ENCODE results near the gene ZNF786. TPM values are rescaled to one million over a fixed set of nuclear protein-coding genes. Genes with fewer than 3 reads are reported as not detected.
A peak's percentile ranks its signal among the peaks of the same experiment; 100 is the strongest.
"Not testable (repeated sequence)": the region's sequence is repeated elsewhere in the genome, so short reads cannot be mapped to it uniquely, and the experiment has no call there.

ZNF786 gene
- polyA plus RNA-seq, 1 experiment: 2.1 TPM

DNA sequence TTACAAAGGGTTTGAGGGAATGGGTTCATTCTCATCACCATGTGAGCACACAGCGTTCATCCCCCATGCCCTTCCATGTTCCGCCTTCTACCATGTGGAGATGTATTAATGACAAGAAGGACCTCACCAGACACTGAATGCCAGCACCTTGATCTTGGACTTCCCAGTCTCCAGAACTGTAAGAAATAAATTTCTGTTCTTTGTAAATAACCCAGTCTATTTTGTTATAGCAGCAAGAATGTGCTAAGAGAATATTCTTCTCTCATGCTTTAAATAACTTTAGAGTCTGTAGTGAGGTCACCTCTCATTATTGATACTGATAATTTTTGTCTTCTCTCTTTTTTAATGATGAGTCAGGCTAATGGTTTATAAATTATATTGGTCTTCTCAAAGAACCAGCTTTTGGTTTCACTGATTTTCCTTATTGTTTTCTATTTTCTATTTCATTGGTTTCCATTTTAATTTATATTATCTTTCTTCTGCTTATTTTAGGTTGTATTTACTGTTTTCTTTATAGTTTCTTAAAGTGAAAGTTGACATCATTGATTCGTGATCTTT is 59.1 kb downstream of the ZNF786 start:
- Histone ChIP-seq H3K27me3 (ENCODE audit: control insufficient read depth, insufficient read depth, low read length) (no peaks in the 10 kb centered on the region), H3K4me3 (ENCODE audit: low read depth, low read length) (no peak overlapping the region), H3K36me3 (ENCODE audit: control insufficient read depth, insufficient read depth, low read length) (no peaks in the 10 kb centered on the region)
- POLR2A ChIA-PET: no interaction called here
- CTCF ChIA-PET: interaction anchor here (0.6 kb wide), 1 partner anchor 200 kb away, joined by 3 read pairs; no protein-coding TSS in a partner anchor
- DNase-seq (ENCODE audit: low read depth): no peak
- TF ChIP-seq, protein P1, sequence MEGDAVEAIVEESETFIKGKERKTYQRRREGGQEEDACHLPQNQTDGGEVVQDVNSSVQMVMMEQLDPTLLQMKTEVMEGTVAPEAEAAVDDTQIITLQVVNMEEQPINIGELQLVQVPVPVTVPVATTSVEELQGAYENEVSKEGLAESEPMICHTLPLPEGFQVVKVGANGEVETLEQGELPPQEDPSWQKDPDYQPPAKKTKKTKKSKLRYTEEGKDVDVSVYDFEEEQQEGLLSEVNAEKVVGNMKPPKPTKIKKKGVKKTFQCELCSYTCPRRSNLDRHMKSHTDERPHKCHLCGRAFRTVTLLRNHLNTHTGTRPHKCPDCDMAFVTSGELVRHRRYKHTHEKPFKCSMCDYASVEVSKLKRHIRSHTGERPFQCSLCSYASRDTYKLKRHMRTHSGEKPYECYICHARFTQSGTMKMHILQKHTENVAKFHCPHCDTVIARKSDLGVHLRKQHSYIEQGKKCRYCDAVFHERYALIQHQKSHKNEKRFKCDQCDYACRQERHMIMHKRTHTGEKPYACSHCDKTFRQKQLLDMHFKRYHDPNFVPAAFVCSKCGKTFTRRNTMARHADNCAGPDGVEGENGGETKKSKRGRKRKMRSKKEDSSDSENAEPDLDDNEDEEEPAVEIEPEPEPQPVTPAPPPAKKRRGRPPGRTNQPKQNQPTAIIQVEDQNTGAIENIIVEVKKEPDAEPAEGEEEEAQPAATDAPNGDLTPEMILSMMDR (IDR thresholded peaks at IDR 0.05; ENCODE audit: insufficient read depth, low read depth, low read length): no peak

DNA sequence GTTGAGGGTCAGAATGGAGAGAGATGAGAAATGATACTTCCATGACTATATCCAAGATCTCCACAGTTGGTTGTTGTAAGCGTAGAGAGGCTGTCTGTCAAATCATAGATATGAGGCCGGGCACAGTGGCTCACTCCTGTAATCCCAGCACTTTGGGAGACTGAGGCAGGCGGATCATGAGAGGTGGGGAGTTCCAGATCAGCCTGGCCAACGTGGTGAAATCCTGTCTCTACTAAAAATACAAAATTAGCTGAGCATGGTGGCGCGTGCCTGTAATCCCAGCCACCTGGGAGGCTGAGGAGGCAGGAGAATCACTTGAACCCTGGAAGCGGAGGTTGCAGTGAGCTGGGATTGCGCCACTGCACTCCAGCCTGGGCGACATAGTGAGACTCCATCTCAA is 60.1 kb downstream of the ZNF786 start:
- H3K27me3 ChIP-seq (ENCODE audit: control insufficient read depth, insufficient read depth, low read length); H3K36me3 ChIP-seq (ENCODE audit: control insufficient read depth, insufficient read depth, low read length); DNase-seq (ENCODE audit: low read depth); H3K4me3 ChIP-seq (ENCODE audit: low read depth, low read length); POLR2A ChIA-PET: not testable (repeated sequence)
- CTCF ChIA-PET: interaction anchor here (2.4 kb wide), 1 partner anchor 35 kb away, joined by 11 read pairs; no protein-coding TSS in a partner anchor

DNA sequence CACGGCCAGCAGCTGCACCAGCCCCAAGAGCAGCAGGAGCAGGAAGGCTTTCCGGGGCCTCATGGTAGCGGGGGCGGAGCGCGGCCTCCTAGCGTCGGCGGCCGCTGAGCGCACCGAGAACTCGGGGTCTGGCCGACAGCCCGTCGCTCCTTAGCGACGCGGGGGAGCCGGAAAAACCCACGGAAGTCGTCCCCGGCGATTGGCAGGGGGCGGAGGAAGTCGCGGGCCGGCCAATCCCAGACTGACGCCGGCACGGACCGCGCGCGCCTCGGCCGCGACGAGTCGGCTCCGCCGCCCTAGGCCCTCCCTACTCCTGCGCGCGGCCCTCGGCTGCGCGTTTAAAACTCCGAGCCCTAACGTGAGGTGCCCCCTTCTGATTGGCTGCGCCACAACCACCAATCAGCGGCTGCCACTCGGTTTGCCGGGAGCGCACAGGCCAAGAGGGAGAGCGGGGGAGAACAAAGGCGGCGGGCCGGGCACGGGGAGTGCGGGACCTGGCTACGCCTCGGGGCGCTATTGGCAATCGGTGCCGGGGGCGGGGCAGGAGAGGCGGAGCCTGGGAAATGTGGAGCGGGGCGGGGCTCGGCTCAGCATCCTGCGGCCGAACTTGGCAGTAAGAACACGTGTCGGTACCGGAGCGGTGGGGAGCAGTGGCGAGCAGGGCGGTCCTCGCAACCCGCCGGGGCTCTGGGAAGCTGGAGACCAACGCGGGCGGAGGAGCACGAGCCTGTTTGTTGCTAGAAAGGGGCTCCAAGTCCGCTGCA is 62.0 kb downstream of the ZNF786 start, which contains the start of gene PDIA4:
PDIA4 (minus strand) TSS at position 160 of the 764 bp plus-strand sequence; CDS start at position 63, 97 bp downstream.
- Histone ChIP-seq H3K4me3 (ENCODE audit: low read depth, low read length) (peak within 1 kb of the TSS; percentile 91), H3K27me3 (ENCODE audit: control insufficient read depth, insufficient read depth, low read length) (no peaks in the 10 kb centered on the region), H3K36me3 (ENCODE audit: control insufficient read depth, insufficient read depth, low read length) (no peaks in the 10 kb centered on the region; the same call in 1 of the 2 replicates)
- peak; percentile 97 for DNase-seq (ENCODE audit: low read depth)
- ChIA-PET CTCF (interaction anchor here (0.6 to 2.4 kb wide), 4 partner anchors 23 to 134 kb away, joined by 3 to 11 read pairs (median 8); no protein-coding TSS in a partner anchor), POLR2A (no interaction called here)
- TF ChIP-seq, protein P1 (IDR thresholded peaks at IDR 0.05; ENCODE audit: insufficient read depth, low read depth, low read length): peak; percentile 37

DNA sequence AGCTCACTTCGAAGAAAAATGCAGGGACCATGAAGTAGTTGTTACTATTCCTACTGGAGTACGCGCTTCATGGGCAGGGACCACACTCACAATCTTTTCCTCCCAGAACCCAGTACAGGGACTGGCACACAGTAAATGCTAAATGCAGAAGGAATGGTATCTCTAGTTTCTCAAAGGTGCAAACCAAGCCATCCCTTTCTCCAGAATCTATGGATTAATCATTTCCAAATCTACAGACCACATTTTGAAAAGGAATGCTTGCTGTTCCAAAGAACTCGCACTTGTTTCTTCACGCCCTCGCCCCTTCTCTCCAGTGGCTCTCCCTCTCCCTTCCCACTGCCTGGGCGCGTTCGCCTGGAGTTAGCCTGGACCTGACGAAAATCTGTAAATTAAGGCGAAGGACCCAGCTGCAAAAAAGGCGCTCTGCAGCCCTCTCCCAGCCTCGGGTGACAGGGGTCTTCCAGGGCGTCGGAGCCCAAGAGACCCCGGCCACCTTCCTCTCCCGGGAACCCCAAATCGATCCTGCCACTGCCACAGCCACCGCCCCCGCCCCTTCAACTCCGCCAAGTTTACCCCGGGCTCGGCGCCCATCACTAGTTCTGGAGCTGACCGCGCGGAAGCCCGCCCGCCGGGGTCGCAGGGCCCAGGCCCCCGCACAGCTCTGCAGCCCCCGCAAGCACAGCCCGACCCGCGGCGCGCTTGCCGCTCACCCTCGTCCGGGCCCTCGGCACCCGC is 62.7 kb downstream of the ZNF786 start:
- H3K36me3 ChIP-seq (ENCODE audit: control insufficient read depth, insufficient read depth, low read length): no peaks in the 10 kb centered on the region; the same call in 1 of the 2 replicates
- TF ChIP-seq, protein P1 (IDR thresholded peaks at IDR 0.05; ENCODE audit: insufficient read depth, low read depth, low read length): no peak
- H3K27me3 ChIP-seq (ENCODE audit: control insufficient read depth, insufficient read depth, low read length): no peaks in the 10 kb centered on the region
- H3K4me3 ChIP-seq (ENCODE audit: low read depth, low read length): peak overlapping the region; percentile 91
- POLR2A ChIA-PET: interaction anchor here (0.5 kb wide), 1 partner anchor 203 kb away, joined by 9 read pairs; no protein-coding TSS in a partner anchor
- CTCF ChIA-PET: interaction anchor here (1.2 to 2.0 kb wide), 2 partner anchors 23 to 38 kb away, joined by 3 to 10 read pairs; no protein-coding TSS in a partner anchor
- DNase-seq (ENCODE audit: low read depth): no peak

DNA sequence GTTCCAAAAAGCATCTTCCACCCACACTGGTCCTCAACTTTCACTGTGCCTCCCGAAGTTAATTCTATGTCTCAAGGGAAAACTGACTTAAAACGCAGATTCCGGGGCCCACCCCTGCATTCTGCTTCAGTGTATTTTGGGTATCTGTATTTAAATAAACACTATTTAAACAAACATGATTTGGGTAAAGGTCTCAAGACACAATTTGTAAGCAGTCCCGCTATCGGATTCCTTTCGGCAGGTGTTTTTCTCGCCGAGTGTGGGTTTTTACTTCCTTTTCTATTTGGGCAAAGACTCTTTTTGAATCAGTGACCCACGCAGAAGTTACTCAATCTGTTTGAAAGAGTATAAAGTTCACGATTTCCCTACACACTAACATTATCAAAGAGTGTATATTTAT is 63.5 kb downstream of the ZNF786 start:
- TF ChIP-seq, protein P1 (IDR thresholded peaks at IDR 0.05; ENCODE audit: insufficient read depth, low read depth, low read length): no peak
- no peak for DNase-seq (ENCODE audit: low read depth)
- Histone ChIP-seq H3K36me3 (ENCODE audit: control insufficient read depth, insufficient read depth, low read length) (no peaks in the 10 kb centered on the region; the same call in 1 of the 2 replicates), H3K27me3 (ENCODE audit: control insufficient read depth, insufficient read depth, low read length) (no peaks in the 10 kb centered on the region), H3K4me3 (ENCODE audit: low read depth, low read length) (peak overlapping the region; percentile 91)
- CTCF ChIA-PET: interaction anchor here (1.2 kb wide), 1 partner anchor 39 kb away, joined by 3 read pairs; no protein-coding TSS in a partner anchor
- POLR2A ChIA-PET: interaction anchor here (0.6 kb wide), 1 partner anchor 20 kb away, joined by 4 read pairs; no protein-coding TSS in a partner anchor
